ENCODE measurements around the gene ERCC5.

GRCh38 chr13:102805680-102806079, 40.2 kb upstream of the ERCC5 start:
- TF ChIP-seq YY1 (IDR thresholded peaks at IDR 0.05; ENCODE audit: insufficient read depth, insufficient read length) (no peak), ZNF274 (IDR thresholded peaks at IDR 0.05; ENCODE audit: low read depth, low read length) (no peak)

Data from NT2/D1 (cell line).